HG03378 (cell line): ENCODE measurements around the gene CHRNB1.

Experiments used
- ATAC-seq: cut with Tn5 transposase; IDR thresholded peaks from one replicate; pipeline ENCODE4 v1.9.1; 2021; ENCODE audit warnings: mild to moderate bottlenecking, moderate library complexity; ENCODE audit not compliant: unreplicated experiment

CHRNB1 gene

GRCh38 chr17:7444682-7445618, at the start of gene CHRNB1:
CHRNB1 (plus strand) TSS chr17:7445061; CDS start chr17:7445128, 67 bp downstream.
- no peak for ATAC-seq

- ATAC-seq, result no peak
Measured at GRCh38 chr17:7396147-7396546, 48.7 kb upstream of the CHRNB1 start.

GRCh38 chr17:7398612-7399011, 46.2 kb upstream of the CHRNB1 start:
- ATAC-seq, result no peak

- ATAC-seq, result no peak
Measured at GRCh38 chr17:7403043-7403726, 41.7 kb upstream of the CHRNB1 start.

- ATAC-seq, result no peak
Measured at GRCh38 chr17:7403727-7403976, 41.2 kb upstream of the CHRNB1 start.

- peak; percentile 77 for ATAC-seq
Measured at GRCh38 chr17:7403977-7404736, 40.7 kb upstream of the CHRNB1 start, which contains the start of gene TMEM256. TMEM256 (minus strand) TSS chr17:7404097; CDS start chr17:7404084, 13 bp downstream.

GRCh38 chr17:7404737-7405349, 40.0 kb upstream of the CHRNB1 start:
- ATAC-seq, result no peak

GRCh38 chr17:7405350-7406234, 39.3 kb upstream of the CHRNB1 start:
- no peak for ATAC-seq

- ATAC-seq, result no peak
Measured at GRCh38 chr17:7406235-7406825, 38.5 kb upstream of the CHRNB1 start.

GRCh38 chr17:7407082-7407481, 37.8 kb upstream of the CHRNB1 start:
- no peak for ATAC-seq

GRCh38 chr17:7407485-7408251, 37.2 kb upstream of the CHRNB1 start, which contains the start of gene NLGN2:
NLGN2 (plus strand) TSS chr17:7407845; CDS start chr17:7408256, 411 bp downstream.
- ATAC-seq, result no peak

- no peak for ATAC-seq
Measured at GRCh38 chr17:7408252-7408727, 36.6 kb upstream of the CHRNB1 start.

- no peak for ATAC-seq
Measured at GRCh38 chr17:7408863-7409262, 36.0 kb upstream of the CHRNB1 start.

- ATAC-seq, result no peak
Measured at GRCh38 chr17:7409716-7410115, 35.1 kb upstream of the CHRNB1 start.

- no peak for ATAC-seq
Measured at GRCh38 chr17:7410634-7411426, 34.0 kb upstream of the CHRNB1 start.

GRCh38 chr17:7411427-7411750, 33.5 kb upstream of the CHRNB1 start:
- no peak for ATAC-seq

- no peak for ATAC-seq
Measured at GRCh38 chr17:7413346-7413985, 31.4 kb upstream of the CHRNB1 start.

GRCh38 chr17:7414837-7415236, 30.0 kb upstream of the CHRNB1 start:
- ATAC-seq, result no peak
